GM18519 (cell line): ENCODE measurements around the gene GPR101.
"Not testable (repeated sequence)": the region's sequence is repeated elsewhere in the genome, so short reads cannot be mapped to it uniquely, and the experiment has no call there.

Experiments
- ATAC-seq: cut with Tn5 transposase; IDR thresholded peaks from one replicate; pipeline ENCODE4 v1.9.1; 2021; ENCODE audit warnings: mild to moderate bottlenecking, moderate library complexity; ENCODE audit not compliant: unreplicated experiment, low FRiP score

GPR101 gene

GRCh38 chrX:137031039-137031438 lies 2.8 kb downstream of the GPR101 start:
- no peak for ATAC-seq

- ATAC-seq, result no peak
Observed at GRCh38 chrX:137028699-137029098, 5.1 kb downstream of the GPR101 start.

GRCh38 chrX:137025930-137026329 lies 7.9 kb downstream of the GPR101 start:
- no peak for ATAC-seq

GRCh38 chrX:137000236-137000635 lies 33.6 kb downstream of the GPR101 start:
- not testable (repeated sequence) for ATAC-seq

GRCh38 chrX:136999024-136999423 lies 34.8 kb downstream of the GPR101 start:
- ATAC-seq, result no peak
